Stimulated activated CD4-positive, alpha-beta T cell treated with anti-CD3 and anti-CD28 coated beads, Interleukin-1b, Interleukin-23, amount 100 ng/mL, for 24 hours (primary cell): Measurements from ENCODE around the gene PDK2.
A peak's percentile ranks its signal among the peaks of the same experiment; 100 is the strongest.

ENCODE experiments used
- DNase-seq, 4 experiments: peaks; one replicate each; pipeline ENCODE4 v3.0.0-alpha.2; 2020; ENCODE audit warnings: low read depth in 4 of 4, low spot score in 1 of 4

The PDK2 gene

DNA sequence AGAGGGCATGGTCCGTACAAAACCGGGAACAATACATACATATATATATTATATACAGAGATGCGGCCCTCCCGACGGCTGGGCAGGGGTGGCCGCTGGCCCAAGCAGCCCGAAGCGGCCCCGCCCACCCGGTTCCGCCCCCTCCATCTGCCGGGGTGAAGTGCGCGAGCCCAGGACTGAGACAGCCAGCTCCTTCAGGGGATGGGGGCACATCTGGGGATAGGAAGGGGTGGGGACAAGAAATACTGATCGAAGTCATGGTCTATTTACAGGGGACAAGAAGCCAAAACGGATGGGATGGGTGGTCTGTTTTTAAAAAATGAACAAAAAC, 38.6 kb downstream of the PDK2 start:
- DNase-seq, result no peak

DNA sequence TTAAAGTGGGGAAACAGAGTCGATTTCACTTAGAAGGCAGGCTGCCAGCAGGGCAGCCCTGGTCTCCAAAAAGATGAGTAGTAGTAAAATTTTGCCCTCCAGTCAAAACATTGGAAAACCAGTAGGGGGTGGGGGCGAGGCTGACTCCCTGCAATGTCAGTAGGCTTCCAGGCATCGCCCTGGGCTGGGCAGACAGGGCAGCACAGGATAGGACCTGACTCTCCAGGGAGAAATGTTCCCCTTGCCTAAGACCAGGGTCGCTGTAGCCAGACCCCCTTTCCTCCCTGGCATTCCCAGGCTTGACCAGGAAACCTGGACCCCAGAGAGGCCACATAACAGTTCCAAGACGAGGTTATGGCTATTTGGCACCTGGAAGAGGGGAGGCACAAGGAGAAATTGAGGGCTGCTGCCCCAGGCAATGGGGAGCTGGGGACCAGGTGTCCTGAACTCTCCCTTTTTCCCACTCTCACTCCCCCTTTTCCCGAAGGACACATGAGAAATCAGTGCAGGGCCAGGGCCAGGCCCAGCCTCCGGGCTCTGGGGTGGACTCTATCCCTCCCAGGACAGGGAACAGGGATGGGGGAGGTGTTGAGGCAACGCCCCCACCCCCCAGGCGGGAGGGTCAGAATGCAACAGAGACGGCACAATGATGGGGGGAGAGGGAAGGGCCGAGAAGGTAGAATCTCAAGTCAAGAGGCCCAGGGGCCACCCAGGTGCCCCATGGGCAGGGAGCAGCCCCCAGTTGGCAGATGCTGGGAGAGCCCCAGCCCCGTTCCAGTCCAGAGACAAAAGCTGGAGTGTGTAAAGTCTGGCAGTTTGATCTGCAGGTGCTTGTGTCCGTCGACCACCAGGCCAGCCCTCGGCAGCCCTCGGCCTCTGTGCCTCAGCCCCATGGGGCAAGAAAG, 39.3 kb downstream of the PDK2 start:
- DNase-seq, result no peak

- no peak for DNase-seq
These were observed 40.4 kb downstream of the PDK2 start for GRCh38 chr17:50135316-50136095.

DNA sequence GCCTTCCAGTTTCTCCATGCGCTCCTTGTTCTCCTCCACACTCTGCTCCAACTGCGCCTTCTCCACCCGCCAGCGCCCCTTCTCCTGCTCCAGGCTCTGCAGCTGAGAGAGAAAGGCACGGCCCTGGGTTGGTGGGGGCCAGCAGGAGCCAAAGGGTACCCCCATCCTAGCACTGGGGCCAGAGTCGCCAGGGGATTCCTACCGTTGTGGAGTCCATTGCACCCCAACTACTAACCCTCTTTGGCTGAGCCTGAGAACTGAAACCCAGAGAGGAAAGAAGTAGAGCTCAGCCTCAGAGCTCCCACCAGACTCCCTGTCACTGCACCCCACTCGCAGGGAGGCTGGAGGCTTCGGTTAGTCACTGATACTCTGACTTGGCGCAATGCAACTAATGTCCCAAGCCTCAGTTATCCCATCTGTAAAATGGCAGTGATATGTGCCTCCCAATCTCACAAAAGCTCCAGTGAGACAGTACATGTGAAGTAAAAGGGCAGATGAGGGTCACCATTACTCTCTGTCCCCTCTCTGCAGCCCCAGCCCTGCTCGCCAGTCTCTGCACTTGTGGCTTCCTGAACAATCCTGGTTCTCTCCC, 41.0 kb downstream of the PDK2 start:
- no peak for DNase-seq

GRCh38 chr17:50137042-50137441, 41.9 kb downstream of the PDK2 start:
- no peak for DNase-seq

GRCh38 chr17:50139185-50139783, 44.1 kb downstream of the PDK2 start:
- DNase-seq, result no peak

GRCh38 chr17:50139950-50140885, 45.1 kb downstream of the PDK2 start:
- peak; percentile 57 to 75 (median 66) for DNase-seq

DNA sequence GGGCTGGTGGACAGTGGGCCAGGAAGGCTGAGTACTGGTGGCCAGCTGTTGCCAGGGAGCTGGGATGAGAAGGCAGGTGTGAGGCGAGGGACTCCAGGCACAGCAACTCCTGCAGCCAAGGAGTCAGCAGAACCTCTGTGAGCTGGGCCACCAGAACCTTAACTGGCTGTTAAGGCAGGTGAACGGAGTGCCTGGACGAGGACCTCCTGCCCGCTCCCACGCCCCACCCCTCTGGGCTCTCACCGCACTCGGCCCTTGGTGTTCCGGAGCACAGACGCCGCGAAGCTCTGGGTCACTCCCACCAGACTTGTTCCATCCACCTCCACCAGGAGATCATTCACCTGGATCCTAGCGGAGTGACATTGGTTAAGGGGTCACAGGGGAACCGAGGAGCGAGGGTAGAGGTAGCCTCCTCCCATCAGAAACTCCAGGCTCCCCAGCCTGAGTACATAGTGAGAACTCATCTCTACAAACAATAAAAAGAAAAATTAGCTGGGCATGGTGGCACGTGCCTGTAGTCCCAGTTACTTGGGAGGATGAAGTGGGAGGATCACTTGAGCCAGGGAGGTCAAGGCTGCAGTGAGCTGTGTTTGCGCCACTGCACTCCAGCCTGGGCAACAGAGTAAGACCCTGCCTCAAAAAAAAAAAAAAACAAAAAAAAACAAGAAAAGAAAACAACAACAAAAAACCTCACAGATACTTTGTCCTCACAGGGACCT, 46.0 kb downstream of the PDK2 start:
- no peak for DNase-seq

GRCh38 chr17:50141745-50142110, 46.6 kb downstream of the PDK2 start:
- DNase-seq, result no peak

GRCh38 chr17:50143461-50144176, 48.5 kb downstream of the PDK2 start:
- no peak for DNase-seq

- no peak for DNase-seq
These were observed 49.2 kb downstream of the PDK2 start for GRCh38 chr17:50144355-50144754.

- no peak for DNase-seq
These were observed 49.8 kb downstream of the PDK2 start for GRCh38 chr17:50144845-50145531.

DNA sequence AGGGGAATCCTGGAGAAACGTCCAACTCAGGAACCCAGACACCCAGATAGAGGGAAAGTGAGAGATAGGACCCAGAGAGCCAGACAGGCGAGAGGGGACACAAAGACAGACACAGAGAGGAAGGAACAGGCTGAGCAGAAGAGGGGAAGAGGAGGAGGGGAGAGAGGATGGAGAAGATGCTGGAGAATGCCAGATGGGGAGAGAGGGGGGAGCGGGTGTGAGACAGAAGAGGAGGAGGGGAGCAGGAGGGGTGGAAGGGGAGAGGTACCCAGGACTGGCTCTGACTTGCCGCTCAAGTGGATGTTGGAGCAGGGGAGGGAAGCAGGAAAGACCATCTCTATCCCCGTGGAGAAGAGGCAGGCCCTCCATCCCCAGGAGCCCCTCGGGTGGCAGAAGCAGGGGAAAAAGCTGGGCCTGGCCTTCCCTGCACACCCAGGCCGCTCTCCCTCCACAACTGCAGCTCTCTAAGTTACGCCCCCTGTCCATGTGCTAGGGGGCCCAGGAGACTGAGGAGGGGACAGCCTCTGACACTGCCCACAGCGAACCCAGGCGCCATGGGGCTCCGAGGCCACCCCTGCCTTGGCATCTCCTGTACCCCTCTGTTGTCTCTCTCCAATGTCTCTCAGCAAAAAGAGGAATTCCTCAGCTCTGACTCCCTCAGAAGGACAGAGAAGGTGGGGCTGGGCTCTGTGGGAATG, 50.5 kb downstream of the PDK2 start:
- no peak for DNase-seq

GRCh38 chr17:50146230-50146926, 51.2 kb downstream of the PDK2 start:
- DNase-seq, result no peak

DNA sequence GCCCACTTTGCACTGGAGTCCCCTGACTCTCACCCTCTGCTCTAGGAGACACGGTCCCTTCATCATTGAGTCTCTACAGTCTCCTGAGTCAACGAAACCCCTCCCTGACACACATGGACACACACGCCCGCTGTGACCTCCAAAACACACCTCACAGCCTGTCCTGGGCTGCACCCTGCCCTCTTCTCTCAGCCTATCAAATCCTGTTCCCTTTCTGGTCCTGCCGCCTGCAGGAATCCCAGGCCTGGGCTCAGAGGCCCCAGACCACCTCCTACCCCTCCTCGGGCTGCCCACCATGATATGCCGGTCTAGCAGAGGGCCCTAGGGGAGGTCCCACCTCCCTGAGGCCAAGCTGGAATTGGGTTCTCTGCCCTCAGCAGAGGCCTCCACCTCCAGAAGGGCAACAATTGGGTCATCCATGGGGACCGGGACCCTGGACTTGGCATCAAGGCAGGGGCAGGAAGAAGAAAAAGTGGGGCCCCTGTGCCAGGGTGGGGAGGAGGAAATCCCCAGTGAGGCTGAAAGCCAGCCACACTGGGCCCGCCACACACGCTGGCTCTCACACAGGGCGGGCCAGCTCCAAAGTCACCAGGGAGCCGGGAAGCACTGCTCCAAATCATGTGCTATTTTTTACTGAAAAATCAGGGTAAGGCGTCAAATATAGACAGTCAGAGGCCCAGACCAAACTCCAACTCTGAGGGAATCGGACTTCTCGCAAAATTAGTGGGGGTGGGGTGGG, 51.9 kb downstream of the PDK2 start:
- DNase-seq, result no peak

- no peak for DNase-seq
These were observed 52.7 kb downstream of the PDK2 start for GRCh38 chr17:50147841-50148225.
